Fibroblast of lung (primary cell): ENCODE measurements around the gene LAMA1.

Source experiments
- EZH2 ChIP-seq: IDR thresholded peaks from 2 replicates; pipeline ENCODE4 v1.5.1; 2012; ENCODE audit warnings: low read length, control low read depth, mild to moderate bottlenecking; ENCODE audit errors: missing control alignments
- TF ChIP-seq, protein P1 (sequence below), 2 donors: IDR thresholded peaks in 1 of 2; conservative IDR thresholded peaks in 1 of 2; 1 replicate in 1 of 2; 2 replicates in 1 of 2; pipeline ENCODE4 v1.5.1; 2011 to 2012; ENCODE audit warnings: low read length in 2 of 2, control low read depth in 1 of 2, inconsistent platforms in 1 of 2, low read depth in 1 of 2, mild to moderate bottlenecking in 1 of 2

GRCh38 chr18:7155887-7156286 is 38.3 kb upstream of the LAMA1 start:
- TF ChIP-seq, protein P1, sequence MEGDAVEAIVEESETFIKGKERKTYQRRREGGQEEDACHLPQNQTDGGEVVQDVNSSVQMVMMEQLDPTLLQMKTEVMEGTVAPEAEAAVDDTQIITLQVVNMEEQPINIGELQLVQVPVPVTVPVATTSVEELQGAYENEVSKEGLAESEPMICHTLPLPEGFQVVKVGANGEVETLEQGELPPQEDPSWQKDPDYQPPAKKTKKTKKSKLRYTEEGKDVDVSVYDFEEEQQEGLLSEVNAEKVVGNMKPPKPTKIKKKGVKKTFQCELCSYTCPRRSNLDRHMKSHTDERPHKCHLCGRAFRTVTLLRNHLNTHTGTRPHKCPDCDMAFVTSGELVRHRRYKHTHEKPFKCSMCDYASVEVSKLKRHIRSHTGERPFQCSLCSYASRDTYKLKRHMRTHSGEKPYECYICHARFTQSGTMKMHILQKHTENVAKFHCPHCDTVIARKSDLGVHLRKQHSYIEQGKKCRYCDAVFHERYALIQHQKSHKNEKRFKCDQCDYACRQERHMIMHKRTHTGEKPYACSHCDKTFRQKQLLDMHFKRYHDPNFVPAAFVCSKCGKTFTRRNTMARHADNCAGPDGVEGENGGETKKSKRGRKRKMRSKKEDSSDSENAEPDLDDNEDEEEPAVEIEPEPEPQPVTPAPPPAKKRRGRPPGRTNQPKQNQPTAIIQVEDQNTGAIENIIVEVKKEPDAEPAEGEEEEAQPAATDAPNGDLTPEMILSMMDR (conservative IDR thresholded peaks at IDR 0.05 in 1 of 2, IDR thresholded peaks at IDR 0.05 in 1 of 2; ENCODE audit: low read depth in 1 of 2, low read length in 2 of 2), result no peak
- no peak for TF ChIP-seq EZH2
